GM21786 (cell line): Measurements from ENCODE around the gene KIAA0586.
"Not testable (repeated sequence)": the region's sequence is repeated elsewhere in the genome, so short reads cannot be mapped to it uniquely, and the experiment has no call there.

ENCODE experiments used
- ATAC-seq: cut with Tn5 transposase; IDR thresholded peaks from one replicate; pipeline ENCODE4 v1.9.1; 2021; ENCODE audit not compliant: unreplicated experiment

Gene KIAA0586

DNA sequence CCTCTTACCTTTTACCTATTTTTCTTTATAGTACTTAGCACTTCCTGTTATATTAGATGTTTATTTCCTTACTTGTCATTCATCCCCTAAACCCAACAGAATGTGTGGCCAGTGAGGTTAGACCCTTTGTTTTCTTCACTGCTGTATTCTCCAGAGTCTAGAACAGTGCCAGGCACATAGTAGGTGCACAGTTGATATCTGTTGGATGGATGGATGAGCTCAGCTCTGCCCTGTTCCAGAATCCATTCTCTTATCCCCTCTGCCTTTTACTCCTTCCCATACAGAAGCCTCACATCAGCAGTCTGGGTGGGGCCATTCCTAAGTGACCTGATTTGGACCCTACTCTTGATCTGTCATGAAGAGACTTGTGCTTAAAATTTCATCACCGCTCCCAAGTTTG lies 115.7 kb downstream of the KIAA0586 start:
- ATAC-seq = no peak

DNA sequence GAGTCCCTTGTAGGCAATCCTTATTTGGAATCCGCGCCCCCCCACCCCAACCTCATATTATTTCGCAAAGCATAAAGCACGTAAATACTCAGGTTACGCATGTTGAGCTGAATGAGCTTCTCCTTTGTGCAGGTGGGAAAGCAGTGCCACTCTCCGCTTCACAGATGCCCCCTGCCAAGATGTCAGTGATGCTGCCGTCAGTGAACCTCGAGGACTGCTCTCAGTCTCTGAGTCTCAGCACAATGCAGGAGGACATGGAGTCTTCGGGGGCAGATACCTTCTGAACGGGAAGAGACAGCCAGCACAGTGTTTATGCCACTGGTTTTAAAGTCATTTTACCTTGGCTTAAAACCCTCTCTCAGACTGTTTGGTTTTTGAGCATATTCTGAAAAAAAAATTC lies 120.1 kb downstream of the KIAA0586 start:
- no peak for ATAC-seq

DNA sequence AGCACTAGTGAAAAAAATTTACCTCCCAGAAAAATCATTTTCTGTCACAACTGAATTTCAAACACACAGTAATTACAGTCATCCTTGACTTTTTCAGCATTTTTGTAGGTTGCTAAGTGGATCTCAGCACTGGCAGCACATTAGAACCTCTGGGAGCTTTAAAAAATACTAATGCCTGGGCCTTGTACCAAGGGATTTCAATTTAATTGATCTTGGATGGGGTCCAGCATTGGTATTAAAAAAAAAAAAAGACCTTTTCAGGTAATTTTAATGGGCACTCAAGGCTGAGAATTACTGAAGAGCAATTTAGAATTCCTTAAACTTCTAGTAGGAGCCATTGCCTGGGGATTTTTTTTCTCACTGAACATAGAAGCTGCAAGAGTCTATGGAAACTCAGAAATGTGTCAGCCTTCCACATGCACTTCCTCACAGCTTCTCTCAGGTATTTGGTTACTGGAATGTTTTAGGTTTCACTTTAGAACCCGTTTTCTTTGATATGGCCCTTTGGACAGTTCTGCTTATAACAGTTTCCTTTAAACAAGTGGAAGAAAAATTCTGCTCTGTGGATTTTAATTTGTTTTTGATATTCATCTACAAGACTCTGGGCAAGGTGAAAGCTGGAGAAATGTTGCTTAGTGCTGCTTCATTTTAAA lies 121.7 kb downstream of the KIAA0586 start:
- ATAC-seq = no peak

DNA sequence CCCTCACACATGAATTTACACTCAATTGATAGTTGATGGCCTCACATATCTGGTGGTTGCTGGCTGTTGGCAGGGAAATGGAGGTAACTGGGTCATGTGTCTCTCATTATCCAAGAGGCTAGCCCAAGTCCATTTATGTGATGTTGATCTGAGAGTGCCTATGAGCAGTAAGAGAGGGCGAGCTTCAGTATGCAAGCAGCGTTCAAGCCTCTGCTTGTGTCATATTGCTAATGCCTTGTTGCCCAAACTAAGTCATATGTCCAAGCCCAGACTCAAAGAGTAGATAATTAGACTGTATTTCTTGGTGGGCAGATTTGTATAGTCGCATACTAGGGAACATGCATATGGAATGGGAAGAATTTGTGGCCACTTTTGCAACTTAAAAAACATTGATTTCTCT lies 126.4 kb downstream of the KIAA0586 start:
- ATAC-seq = no peak

DNA sequence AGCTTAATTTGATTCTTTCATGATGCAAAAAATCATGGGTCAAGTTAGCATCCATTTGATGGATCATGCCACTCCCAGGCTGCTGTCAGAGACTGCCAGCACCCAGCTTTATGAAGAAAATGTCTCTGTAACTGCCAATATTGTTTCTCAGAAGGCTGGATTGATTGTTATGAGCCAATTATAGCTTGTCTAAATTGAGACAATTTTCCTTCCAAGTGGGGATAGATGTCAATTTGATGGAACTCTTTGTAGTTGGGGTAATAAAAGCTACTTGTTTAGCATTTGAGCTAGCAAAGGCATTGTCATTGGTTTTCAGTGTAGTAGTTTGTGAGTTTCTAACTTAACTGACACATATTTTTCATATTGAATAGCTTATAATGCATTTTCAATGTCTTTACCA lies 128.1 kb downstream of the KIAA0586 start:
- no peak for ATAC-seq

DNA sequence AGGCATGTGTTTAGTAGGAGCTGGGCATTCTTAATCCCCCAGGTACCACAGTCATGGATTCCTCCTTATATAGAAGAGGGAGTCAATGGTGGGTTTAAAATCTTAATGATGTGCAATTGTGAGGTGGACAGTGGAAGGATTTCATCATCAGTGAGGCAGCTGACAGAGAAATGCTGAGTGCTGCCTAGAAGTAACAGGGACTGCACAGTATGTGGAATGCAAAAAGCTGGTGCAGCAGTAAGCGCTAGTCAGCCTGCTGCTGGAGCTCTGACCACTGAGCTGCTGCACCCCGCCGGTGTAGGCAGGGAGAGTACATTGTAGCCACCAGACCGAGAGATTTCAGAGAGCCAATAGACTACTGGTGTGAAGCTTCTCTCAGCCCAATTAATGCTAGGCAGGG lies 129.7 kb downstream of the KIAA0586 start:
- no peak for ATAC-seq

DNA sequence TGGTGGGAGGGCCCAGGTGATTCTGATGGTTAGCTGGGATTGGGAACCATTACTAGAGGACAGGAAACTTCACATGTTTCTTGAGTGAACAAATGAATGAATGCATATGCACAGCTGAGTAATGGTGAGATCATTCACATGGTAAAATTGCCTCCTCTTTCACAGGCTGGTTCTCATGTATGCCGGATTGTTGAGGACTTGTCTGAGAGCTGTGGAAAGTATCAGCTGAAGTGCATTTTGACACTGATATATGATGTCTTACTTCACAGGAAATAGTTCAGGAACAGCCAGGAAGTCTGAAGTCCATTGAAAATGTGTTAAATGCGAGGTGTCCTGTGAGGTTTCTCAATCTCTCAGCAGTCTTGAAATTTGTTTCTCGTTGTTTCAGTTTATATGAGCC lies 132.7 kb downstream of the KIAA0586 start:
- no peak for ATAC-seq

DNA sequence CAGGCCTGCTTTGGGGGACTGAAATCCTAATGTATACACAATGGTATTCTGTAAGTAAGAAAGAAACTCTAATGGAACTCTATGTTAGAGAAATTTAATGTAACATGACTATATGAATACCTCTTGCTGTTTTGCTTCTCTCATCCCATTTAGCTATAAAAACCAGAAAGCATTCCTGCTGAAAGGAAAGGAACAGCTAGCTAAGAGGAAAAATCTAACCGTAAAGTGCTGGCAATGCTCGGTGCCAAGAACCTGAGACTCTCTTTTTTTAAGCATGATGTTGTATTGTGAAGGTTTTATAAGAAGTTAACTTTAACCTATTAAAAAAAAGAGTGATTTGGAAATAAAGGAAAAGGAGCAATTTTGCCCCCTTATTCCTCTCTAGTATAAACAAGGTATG lies 134.6 kb downstream of the KIAA0586 start:
- ATAC-seq = no peak

DNA sequence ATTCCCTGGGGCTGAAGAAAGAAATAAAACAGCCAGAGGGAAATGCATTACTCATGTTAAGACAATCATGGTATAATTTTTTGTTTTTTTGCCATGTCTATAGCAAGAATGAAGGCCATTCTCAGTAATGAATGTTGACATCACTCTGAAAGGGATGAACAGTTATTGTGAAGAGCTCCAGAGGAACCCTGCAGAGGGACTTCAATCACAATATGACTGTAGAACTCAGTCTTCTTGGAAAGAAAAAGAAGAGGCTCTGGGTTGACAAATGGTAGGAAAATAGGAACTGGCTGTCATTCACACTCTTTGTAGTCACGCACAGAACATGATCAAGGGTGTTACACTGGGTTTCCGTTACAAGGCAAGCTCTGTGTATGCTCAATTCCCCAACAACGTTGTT lies 136.5 kb downstream of the KIAA0586 start:
- no peak for ATAC-seq

DNA sequence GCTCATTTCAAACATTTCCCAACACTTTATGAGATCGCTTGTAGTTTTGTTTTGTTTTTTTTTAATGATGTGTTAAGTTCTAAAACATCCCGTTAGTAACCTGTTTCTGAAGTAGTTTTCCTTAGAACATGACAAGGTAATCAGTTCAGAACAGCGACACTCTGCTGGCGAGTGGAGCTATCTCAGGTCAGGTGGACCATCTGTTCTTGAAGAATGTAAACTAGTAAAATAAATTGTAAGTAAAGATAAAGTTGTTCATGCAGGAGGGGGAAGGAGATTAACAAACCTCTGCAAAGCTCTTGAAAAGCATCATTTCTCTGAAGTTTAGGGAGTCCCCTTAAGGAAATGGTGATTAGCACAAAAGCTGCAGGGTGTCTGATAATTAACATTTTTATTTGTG lies 138.3 kb downstream of the KIAA0586 start:
- no peak for ATAC-seq

DNA sequence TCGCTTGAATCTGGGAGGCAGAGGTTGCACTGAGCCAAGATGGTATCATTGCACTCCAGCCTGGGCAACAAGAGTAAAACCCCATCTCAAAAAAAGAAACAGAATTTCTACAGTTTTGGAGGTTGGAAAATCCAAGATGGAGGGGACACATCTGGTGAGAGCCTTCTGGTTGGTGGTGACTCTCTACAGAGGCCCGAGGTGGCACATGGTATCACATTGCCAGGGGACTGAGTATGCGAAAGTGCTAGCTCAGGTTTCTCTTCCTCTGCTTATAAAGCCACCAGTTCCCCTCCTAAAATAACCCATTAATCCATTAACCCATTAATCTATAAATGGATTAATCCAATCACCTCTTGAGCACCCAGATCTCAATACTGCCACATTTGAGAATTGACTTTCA lies 139.5 kb downstream of the KIAA0586 start:
- no peak for ATAC-seq

DNA sequence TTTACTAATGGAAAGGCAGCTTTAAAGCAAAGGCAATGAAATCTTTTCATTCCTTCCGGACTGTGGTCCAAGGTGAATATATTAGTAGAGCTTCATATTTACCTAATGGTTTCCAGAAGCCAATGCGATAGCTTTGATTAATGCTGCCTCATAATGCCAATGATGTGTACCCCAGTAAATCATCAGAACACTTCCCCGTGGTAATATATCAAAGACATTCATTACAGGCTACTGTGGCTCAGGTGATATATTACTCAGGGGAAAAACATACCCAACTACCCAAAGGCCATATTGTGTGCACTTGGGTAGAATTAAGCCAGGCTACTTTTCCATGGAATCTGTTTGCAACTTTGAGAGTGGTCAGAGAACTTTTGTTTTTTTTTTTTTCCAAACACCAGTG lies 140.8 kb downstream of the KIAA0586 start:
- ATAC-seq = no peak

DNA sequence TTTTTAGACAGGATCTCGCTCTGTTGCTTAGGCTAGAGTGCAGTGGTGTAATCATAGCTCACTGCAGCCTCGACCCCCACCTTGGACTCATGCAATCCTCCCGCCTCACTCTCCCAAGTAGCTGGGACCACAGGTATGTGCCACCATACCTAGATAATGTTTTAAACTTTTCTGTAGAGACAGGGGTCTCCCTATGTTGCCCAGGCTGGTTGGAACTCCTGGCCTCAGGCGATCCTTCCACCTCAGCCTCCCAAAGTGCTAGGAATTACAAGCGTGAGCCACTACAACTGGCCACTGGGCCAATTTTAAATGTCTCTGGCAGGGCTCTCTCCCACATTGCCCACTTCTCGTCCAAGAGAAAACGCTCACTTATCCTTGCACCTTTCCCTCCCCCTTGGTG lies 143.7 kb downstream of the KIAA0586 start:
- ATAC-seq = no peak

DNA sequence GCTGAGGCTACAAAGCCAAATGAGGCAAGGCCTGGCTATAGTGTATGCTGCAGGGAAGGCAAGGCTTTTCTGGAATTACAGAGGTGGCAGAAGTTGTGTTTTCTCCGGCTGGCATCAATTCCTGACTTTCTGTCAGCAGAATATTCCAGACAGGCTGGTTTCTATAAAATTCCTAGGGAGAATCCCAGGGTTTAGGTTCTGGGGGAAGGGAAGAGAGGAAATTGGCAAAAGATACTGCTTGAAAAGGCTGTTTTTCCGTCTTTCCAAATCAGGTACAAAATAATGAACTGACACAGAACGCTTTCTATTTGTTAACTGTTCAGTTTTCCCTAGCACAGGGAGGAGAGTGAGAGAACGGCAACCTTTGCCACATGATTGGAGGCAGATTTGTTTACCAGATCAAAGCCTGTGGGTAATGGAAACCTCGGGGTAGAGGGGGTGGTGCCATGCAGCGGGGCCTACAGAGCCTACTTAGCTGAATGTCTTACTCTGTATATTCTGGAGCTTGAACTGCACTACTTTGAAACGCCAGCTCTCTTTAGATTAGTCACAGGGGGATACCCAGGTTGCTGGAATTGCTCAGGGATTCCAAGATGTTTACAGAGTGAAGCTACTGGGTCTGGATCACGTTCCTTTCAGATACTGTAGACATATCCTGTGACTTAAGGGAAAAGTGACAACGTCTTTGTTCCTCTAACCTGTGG lies 144.4 kb downstream of the KIAA0586 start:
- no peak for ATAC-seq

DNA sequence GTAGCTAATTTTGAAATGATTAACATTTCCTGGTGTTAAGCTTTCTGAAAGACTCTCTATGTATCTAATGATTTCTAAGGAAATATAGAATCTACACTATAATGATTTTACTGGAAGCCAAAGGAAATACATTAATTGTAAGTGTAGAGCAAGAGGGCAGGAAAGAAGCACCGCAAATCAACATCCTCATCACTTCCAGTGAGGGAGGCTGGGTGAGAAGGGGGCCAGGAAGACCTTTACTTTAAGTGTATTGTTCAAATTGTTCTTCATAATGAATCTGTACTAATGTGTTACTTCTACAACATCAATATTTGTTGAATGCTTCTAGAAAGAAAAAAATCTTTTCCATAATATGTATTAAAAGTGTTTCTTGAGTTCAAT lies 144.9 kb downstream of the KIAA0586 start:
- ATAC-seq = no peak

DNA sequence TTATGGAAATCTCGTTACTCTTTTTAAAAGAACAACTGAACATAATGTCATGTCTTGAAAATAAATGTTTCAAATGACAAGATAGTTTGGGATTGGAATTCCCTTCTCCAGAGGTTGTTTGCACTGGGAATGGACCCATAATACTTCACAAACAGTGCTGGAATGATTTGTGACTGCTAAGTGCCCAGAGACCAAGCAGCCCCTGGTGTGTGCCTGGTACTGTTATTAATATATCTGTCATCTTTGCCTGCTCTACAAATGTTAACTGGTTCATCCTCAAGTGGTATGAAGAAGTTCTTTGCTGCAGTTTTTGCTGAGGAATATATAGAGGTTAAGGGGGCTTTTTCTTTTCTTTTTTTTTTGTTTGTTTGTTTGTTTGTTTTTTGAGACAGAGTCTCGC lies 145.3 kb downstream of the KIAA0586 start:
- no peak for ATAC-seq

DNA sequence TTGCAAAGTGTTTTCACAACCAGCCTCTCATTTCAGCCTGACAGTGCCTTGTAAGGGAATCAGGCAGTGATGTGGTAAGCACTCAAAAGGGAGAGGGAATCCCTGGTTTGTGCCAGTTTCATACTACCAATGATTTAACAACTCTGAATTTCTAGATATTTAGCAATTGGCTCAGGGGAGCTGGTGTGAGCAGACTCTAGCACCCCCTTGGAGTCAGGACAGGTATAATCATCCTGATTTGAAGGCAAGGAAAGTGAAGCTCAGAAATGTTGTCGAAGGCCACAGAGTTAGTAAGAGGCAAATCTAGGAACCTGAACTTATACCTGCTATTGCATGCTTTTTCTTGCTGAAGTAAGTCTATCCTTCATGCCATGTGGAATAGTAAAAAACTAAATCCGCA lies 147.1 kb downstream of the KIAA0586 start:
- ATAC-seq = no peak

DNA sequence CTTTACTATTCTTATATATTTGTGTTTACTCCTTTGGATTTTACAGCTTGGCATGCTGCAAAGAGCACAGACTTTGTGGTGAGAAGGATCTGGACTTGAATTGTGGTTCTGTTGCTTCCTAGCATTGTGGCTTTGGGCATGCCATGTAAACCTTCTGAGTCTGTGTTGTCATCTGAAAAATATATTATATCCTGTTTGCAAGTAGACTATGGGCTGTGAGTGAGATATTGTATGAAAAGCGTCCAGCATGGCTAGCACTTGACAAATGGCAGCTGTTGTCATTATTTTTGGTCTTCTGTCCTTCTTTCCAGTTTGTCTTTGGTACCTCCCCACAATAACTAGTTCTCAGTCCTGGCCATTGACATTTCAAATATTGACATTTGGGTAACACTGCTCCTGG lies 148.4 kb downstream of the KIAA0586 start:
- ATAC-seq = no peak

DNA sequence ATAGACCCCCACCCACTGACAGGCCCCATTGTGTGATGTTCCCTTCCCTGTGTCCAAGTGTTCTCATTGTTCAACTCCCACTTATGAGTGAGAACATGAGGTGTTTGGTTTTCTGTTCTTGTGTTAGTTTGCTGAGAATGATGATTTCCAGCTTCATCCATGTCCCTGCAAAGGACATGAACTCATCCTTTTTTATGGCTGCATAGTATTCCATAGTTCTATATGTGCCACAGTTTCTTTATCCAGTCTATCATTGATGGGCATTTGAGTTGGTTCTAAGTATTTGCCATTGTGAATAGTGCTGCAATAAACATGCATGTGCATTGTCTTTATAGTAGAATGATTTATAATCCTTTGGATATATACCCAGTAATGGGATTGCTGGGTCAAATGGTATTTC lies 152.5 kb downstream of the KIAA0586 start:
- not testable (repeated sequence) for ATAC-seq

DNA sequence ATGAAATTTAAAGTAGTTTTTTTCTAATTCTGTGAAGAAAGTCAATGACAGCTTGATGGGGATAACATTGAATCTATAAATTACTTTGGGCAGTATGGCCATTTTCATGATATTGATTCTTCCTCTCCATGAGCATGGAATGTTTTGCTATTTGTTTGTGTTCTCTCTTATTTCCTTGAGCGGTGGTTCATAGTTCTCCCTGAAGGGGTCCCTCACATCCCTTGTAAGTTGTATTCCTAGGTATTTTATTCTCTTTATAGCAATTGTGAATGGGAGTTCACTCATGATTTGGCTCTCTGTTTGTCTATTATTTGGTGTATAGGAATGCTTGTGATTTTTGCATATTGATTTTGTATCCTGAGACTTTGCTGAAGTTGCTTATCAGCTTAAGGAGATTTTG lies 153.9 kb downstream of the KIAA0586 start:
- not testable (repeated sequence) for ATAC-seq

DNA sequence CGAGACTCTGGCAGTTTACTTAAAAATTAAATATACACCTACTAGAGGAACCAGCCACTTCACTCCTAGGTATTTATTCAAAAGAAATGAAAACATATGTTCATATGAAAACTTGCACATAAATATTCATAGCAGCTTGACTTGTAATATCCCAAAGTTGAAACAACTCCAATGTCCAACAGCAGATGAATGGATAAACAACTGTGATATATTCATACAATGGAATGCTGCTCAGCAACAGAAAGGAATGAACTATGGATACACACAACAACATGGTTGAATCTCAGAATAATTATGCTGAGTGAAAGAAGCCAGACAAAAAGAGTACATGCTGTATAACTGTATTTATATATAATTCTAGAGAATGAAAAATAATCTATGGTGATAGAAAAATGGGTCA lies 156.9 kb downstream of the KIAA0586 start:
- no peak for ATAC-seq

DNA sequence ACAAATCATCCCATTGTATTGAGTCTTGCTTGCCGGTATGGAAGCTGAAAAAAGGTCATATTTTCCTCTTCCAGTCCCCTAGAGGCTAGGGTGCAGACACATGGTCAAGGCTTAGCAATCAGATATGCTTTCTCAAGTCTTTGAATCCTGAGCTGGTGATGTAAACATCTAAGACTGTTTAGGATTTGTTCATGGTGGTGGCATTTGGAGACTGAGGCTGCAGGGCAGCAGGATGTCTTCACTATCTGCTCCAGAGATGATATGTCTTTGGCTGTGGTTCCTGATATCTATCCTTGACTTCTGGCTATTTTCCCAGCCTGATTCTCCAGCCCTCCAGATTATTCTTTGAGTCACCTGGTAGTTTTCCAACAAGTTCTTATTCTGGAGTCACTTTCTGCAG lies 159.8 kb downstream of the KIAA0586 start:
- no peak for ATAC-seq

DNA sequence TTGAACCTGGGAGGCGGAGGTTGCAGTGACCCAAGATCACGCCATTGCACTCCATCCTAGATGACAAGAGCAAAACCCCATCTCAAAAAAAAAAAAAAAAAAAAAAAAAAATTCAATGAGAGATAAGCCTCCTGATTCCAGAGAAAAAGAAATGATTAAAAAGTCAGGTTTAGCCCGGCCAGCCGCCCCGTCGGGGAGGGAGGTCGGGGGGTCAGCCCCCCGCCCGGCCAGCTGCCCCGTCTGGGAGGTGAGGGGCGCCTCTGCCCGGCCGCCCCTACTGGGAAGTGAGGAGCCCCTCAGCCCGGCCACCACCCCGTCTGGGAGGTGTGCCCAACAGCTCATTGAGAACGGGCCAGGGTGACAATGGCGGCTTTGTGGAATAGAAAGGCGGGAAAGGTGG lies 160.8 kb downstream of the KIAA0586 start:
- not testable (repeated sequence) for ATAC-seq
